ENCODE data around the gene RGS7. TPM values are rescaled to one million over a fixed set of nuclear protein-coding genes. Genes with fewer than 3 reads are reported as not detected.

RGS7 gene
- total and polyA plus RNA-seq, 2 experiments from 2014 or later, result 0.32 to 1.7 TPM

DNA sequence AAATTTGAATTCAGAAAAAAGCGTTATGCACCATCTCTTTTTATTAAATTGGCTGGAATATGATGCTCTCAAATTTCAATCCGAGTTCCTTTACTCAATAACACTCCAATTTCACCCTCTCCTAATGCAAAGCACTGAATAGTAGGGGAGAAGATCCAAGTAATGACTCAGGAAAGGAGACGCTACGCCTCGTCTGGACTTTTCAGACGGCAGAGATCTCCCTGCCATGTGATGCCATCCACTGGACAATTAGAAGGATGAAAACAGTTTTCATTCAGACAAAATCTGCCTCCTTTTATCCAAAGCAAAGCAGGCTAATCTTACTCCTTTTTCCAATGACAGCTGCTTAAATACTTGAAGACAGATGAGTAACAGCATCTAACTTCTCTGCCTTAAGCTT, 502.6 kb downstream of the RGS7 start:
- H3K27ac ChIP-seq, result peak overlapping the region; percentile 29; the same call in 1 of the 2 replicates
- H3K36me3 ChIP-seq (ENCODE audit: low read depth), result no peaks in the 10 kb centered on the region
- peaks cover 13% of the 10 kb centered on the region for H3F3A ChIP-seq (ENCODE audit: insufficient read depth)
- no peaks in the 10 kb centered on the region for H3K9me2 ChIP-seq (ENCODE audit: insufficient read depth)
- H3K4me3 ChIP-seq, result no peak overlapping the region
- peak; percentile 92 for DNase-seq
- in situ Hi-C loops (cut with MboI), result loop anchor here (10.0 kb wide), 1 partner anchor 120 kb away; no protein-coding TSS in a partner anchor
- peaks cover 4% of the 10 kb centered on the region for H3K9me3 ChIP-seq (ENCODE audit: low read depth)
- H3K4me1 ChIP-seq (ENCODE audit: insufficient read depth), result peaks cover 17% of the 10 kb centered on the region
- no peaks in the 10 kb centered on the region for H4K20me1 ChIP-seq (ENCODE audit: insufficient read depth)
- WGBS, 2 experiments (ENCODE audit: low coverage in 1 of 2, low lambda C conversion rate in 2 of 2, missing lambda C conversion rate in 2 of 2), result 2 to 3% methylated on average over 6 of the region's 6 CpGs
- H3K9ac ChIP-seq, result no peak overlapping the region
- peak overlapping the region; percentile 68 for H2AFZ ChIP-seq
- no peaks in the 10 kb centered on the region for H3K79me2 ChIP-seq (ENCODE audit: insufficient read depth)
- no peak for TF ChIP-seq EZH2phosphoT487 (IDR thresholded peaks at IDR 0.05; ENCODE audit: insufficient read depth, low read depth)
- no peak for TF ChIP-seq EZH2 (IDR thresholded peaks at IDR 0.05; ENCODE audit: insufficient read depth, poor library complexity, severe bottlenecking)
- H3K4me2 ChIP-seq (ENCODE audit: unreplicated experiment), result peak overlapping the region; percentile 39
- H3K27me3 ChIP-seq (replicated peaks; ENCODE audit: insufficient read depth), result no peaks in the 10 kb centered on the region

DNA sequence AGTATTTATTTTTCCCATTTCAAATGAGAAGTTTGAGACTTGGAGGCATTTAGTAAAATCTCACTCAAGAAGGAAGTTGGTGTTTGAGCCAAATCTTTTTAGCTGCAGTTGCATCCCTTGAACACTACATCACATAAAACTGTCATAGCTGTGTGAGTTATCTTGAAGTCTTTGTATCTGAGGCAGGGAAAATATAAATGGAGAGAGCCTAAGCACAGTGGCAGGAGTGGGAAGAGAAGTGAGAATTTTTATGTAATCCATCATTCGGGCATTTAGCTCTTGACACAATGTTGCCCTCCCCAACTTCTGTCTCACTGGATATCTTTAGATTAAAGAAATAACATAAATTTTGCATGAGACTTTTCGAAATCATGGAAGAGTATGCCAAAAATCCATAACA, 509.7 kb downstream of the RGS7 start:
- Histone ChIP-seq H3F3A (ENCODE audit: insufficient read depth) (no peaks in the 10 kb centered on the region), H3K4me3 (no peak overlapping the region), H3K4me1 (ENCODE audit: insufficient read depth) (no peaks in the 10 kb centered on the region), H3K9me2 (ENCODE audit: insufficient read depth) (no peaks in the 10 kb centered on the region), H3K9ac (no peak overlapping the region), H3K36me3 (ENCODE audit: low read depth) (no peaks in the 10 kb centered on the region), H4K20me1 (ENCODE audit: insufficient read depth) (no peaks in the 10 kb centered on the region), H3K4me2 (ENCODE audit: unreplicated experiment) (no peak overlapping the region), H3K9me3 (ENCODE audit: low read depth) (peaks cover 4% of the 10 kb centered on the region), H2AFZ (no peak overlapping the region), H3K27ac (no peak overlapping the region), H3K79me2 (ENCODE audit: insufficient read depth) (no peaks in the 10 kb centered on the region), H3K27me3 (replicated peaks; ENCODE audit: insufficient read depth) (no peaks in the 10 kb centered on the region)
- no peak for TF ChIP-seq EZH2 (IDR thresholded peaks at IDR 0.05; ENCODE audit: insufficient read depth, poor library complexity, severe bottlenecking)
- TF ChIP-seq EZH2phosphoT487 (IDR thresholded peaks at IDR 0.05; ENCODE audit: insufficient read depth, low read depth), result no peak
- in situ Hi-C loops (cut with MboI), result loop anchor here (25.0 kb wide), 1 partner anchor 660 kb away; no protein-coding TSS in a partner anchor
- no peak for DNase-seq
- WGBS, 2 experiments (ENCODE audit: low coverage in 1 of 2, low lambda C conversion rate in 2 of 2, missing lambda C conversion rate in 2 of 2), result 40 to 45% methylated on average over 2 of the region's 2 CpGs

DNA sequence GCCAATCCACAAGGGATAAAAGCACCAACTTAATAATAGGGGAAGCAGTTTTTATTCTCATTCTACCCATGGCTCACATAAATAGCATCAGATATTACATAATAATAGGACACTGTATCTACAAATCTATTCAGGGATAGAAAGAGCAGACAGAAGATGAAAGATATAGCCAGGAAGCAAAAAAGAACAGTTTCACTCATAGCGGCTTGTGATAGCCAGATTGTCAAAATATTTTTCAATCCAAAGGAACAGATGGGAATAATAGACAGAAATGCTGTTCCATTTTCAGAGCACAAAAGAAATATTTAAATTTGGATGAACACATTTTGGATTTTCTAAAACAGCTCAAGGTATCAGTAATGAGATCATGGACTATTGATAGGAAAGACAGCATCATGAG, 512.5 kb downstream of the RGS7 start:
- no peak for DNase-seq
- in situ Hi-C loops (cut with MboI), result loop anchor here (25.0 kb wide), 1 partner anchor 657 kb away; no protein-coding TSS in a partner anchor
- no peaks in the 10 kb centered on the region for H4K20me1 ChIP-seq (ENCODE audit: insufficient read depth)
- no peak overlapping the region for H3K9ac ChIP-seq
- no peak overlapping the region for H3K4me3 ChIP-seq
- TF ChIP-seq EZH2phosphoT487 (IDR thresholded peaks at IDR 0.05; ENCODE audit: insufficient read depth, low read depth), result no peak
- TF ChIP-seq EZH2 (IDR thresholded peaks at IDR 0.05; ENCODE audit: insufficient read depth, poor library complexity, severe bottlenecking), result no peak
- no peaks in the 10 kb centered on the region for H3K9me3 ChIP-seq (ENCODE audit: low read depth)
- H3K9me2 ChIP-seq (ENCODE audit: insufficient read depth), result no peaks in the 10 kb centered on the region
- H3K36me3 ChIP-seq (ENCODE audit: low read depth), result no peaks in the 10 kb centered on the region
- H2AFZ ChIP-seq, result peak overlapping the region; percentile 70; the same call in 1 of the 2 replicates
- no peak overlapping the region for H3K27ac ChIP-seq
- no peaks in the 10 kb centered on the region for H3K4me1 ChIP-seq (ENCODE audit: insufficient read depth)
- no peaks in the 10 kb centered on the region for H3F3A ChIP-seq (ENCODE audit: insufficient read depth)
- no peaks in the 10 kb centered on the region for H3K79me2 ChIP-seq (ENCODE audit: insufficient read depth)
- H3K27me3 ChIP-seq (replicated peaks; ENCODE audit: insufficient read depth), result no peaks in the 10 kb centered on the region
- H3K4me2 ChIP-seq (ENCODE audit: unreplicated experiment), result no peak overlapping the region
- 64 to 78% methylated on average over 1 of the region's 1 CpG for whole genome bisulfite sequencing, 2 experiments (ENCODE audit: low coverage in 1 of 2, low lambda C conversion rate in 2 of 2, missing lambda C conversion rate in 2 of 2)

DNA sequence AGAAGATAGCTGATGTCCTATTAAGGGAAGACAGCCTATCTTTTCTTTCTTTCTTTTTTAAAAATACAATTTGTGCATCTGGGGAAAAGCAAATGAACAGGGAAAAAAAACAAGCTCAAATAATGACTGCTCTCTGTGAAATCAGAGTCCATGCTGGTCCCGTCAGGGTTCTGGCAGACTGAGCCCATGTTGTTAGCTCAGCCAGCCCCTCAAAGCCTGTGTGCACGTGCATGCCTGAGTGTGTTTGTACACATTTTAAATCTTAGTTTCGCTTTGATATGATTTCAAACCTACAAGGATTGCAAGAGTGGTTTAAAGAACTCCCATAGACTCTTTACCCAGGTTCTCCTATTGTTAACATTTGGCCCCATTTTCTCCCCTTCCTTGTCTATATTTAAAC, 513.2 kb downstream of the RGS7 start:
- peak overlapping the region; percentile 70 for H2AFZ ChIP-seq
- DNase-seq, result no peak
- no peaks in the 10 kb centered on the region for H3F3A ChIP-seq (ENCODE audit: insufficient read depth)
- H3K27me3 ChIP-seq (replicated peaks; ENCODE audit: insufficient read depth), result no peaks in the 10 kb centered on the region
- no peaks in the 10 kb centered on the region for H3K36me3 ChIP-seq (ENCODE audit: low read depth)
- no peaks in the 10 kb centered on the region for H3K4me1 ChIP-seq (ENCODE audit: insufficient read depth)
- WGBS, 2 experiments (ENCODE audit: low coverage in 1 of 2, low lambda C conversion rate in 2 of 2, missing lambda C conversion rate in 2 of 2), result 12 to 15% methylated on average over 3 of the region's 3 CpGs
- TF ChIP-seq EZH2 (IDR thresholded peaks at IDR 0.05; ENCODE audit: insufficient read depth, poor library complexity, severe bottlenecking), result no peak
- no peak for TF ChIP-seq EZH2phosphoT487 (IDR thresholded peaks at IDR 0.05; ENCODE audit: insufficient read depth, low read depth)
- H3K9ac ChIP-seq, result no peak overlapping the region
- in situ Hi-C loops (cut with MboI), result loop anchor here (25.0 kb wide), 1 partner anchor 656 kb away; no protein-coding TSS in a partner anchor
- no peaks in the 10 kb centered on the region for H3K9me2 ChIP-seq (ENCODE audit: insufficient read depth)
- H3K4me3 ChIP-seq, result 0 out of 2 replicates have a peak overlapping the region, but pooled peaks have one; percentile 19
- H4K20me1 ChIP-seq (ENCODE audit: insufficient read depth), result no peaks in the 10 kb centered on the region
- H3K27ac ChIP-seq, result no peak overlapping the region
- H3K79me2 ChIP-seq (ENCODE audit: insufficient read depth), result no peaks in the 10 kb centered on the region
- no peaks in the 10 kb centered on the region for H3K9me3 ChIP-seq (ENCODE audit: low read depth)
- H3K4me2 ChIP-seq (ENCODE audit: unreplicated experiment), result peak overlapping the region; percentile 29

All from GM23248 (cell line).